GM12892 (cell line): Measurements from ENCODE around the gene SIRT7.
"Not testable (repeated sequence)": the region's sequence is repeated elsewhere in the genome, so short reads cannot be mapped to it uniquely, and the experiment has no call there.

Source experiments
- DNase-seq: peaks from one replicate; pipeline ENCODE4 v3.0.0; 2011; ENCODE audit not compliant: insufficient read length
- FAIRE-seq: peaks from 2 replicates; lab custom pipeline; 2011; peaks lifted over from hg19 to GRCh38; lab: Jason Lieb, UNC
- POLR2A ChIP-seq: IDR thresholded peaks from 2 replicates; pipeline ENCODE4 v1.6.1; 2011; ENCODE audit warnings: low read depth, low read length, control low read depth
- POLR2AphosphoS5 ChIP-seq: IDR thresholded peaks from 2 replicates; pipeline ENCODE4 v1.6.1; 2011; ENCODE audit warnings: low read depth, low read length, control low read depth
- TAF1 ChIP-seq: IDR thresholded peaks from 2 replicates; pipeline ENCODE4 v1.6.1; 2011; ENCODE audit warnings: low read depth, mild to moderate bottlenecking, control low read depth, low read length, borderline replicate concordance

Gene SIRT7

DNA sequence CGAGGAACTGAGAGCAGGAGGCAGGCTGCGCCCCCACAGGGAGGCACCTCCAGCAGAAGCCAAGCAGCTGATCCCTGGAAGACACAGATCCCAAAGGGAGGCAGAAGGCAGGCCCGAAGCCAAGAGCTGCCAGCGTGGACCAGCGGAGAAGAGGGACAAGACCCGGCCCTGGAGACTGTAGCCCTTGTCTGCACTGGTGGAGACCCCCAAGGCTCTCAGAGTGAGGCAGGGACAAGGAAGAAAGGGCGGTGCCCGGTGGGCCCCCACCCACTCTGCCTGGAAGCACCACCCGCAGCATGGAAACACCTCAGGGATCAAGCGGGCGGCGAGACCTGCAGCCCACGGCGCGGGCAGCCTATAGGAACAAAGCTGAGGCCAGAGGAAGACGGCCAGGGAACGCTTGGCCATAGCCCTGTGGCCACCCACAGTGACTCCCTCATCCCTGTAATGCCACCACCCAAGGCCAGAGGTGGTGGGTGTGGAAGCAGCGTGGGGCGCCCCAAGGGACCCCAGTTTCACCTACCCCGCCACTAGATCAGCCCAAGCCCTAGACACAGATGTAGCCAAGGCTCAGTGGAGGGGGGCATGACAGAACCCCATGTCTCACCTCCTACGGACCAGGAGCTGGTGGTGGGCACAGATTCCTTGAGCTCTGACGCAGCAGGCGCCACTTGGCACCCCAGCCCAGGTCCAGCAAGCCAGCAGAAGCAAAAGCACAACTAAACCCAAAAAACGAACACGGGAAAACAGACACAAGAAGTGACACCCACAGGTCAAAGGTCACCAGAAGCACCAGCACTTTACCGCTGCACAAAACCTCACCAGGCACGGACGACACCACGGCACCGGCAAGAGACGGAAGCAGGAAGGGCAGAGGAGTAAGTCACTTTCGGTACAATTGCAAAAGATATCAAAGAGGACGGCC lies 2.9 kb upstream of the SIRT7 start:
- TF ChIP-seq POLR2AphosphoS5 (no peak), TAF1 (no peak), POLR2A (no peak)
- DNase-seq = no peak
- FAIRE-seq = no peak

DNA sequence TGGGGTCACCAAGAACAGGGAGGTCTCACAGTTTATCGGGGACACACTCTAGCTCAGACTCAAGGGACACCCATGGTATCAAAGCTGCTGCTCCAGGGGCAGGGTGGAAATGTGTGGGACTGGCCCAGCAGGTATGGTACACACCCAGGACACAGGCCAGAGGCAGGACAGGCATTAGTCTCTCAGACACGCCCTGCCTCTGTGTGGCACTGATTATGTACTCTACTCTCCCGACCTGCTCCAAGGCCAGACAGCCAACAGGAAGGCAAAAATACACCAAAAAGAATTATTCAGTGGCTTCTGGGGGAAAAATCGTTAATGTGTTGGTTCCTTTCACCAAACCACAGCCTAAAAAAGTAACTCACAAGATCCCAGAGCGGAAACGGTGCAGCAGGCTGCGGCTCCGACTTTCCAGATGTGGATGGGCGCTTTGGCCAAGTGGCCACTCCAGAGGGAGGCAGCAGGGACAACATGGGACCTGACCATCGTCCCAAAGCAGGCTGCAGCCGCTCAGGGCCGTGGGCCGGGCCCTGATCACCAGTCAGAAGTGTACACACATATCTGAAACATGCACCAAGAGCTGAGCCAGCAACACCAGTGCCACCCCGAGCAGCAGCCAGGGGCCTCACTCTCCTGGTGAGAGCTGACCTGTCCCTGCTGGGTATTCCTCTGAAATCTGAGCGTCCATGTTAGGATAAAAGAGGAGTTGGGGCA lies 1.0 kb upstream of the SIRT7 start:
- FAIRE-seq (peak; percentile 73), DNase-seq (no peak)
- TF ChIP-seq POLR2A (no peak), POLR2AphosphoS5 (no peak), TAF1 (no peak)

DNA sequence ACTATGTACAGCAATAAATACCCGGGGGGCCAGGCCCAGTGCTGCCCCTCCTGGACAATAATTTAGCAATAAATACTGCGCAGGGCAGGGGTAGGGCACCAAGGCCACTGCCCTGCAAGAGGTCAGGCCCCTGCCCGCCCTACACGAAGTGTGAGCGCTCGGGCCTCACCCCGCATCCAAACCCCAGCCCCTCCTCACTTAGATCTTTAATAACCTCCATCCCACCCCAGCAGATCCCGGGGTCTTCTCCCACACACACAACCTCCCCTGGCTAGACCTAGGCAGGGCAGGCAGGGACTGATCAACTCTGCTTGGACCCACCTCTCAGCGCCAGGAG lies 325 bp upstream of the SIRT7 start:
- DNase-seq = not testable (repeated sequence)
- FAIRE-seq = peak; percentile 54

DNA sequence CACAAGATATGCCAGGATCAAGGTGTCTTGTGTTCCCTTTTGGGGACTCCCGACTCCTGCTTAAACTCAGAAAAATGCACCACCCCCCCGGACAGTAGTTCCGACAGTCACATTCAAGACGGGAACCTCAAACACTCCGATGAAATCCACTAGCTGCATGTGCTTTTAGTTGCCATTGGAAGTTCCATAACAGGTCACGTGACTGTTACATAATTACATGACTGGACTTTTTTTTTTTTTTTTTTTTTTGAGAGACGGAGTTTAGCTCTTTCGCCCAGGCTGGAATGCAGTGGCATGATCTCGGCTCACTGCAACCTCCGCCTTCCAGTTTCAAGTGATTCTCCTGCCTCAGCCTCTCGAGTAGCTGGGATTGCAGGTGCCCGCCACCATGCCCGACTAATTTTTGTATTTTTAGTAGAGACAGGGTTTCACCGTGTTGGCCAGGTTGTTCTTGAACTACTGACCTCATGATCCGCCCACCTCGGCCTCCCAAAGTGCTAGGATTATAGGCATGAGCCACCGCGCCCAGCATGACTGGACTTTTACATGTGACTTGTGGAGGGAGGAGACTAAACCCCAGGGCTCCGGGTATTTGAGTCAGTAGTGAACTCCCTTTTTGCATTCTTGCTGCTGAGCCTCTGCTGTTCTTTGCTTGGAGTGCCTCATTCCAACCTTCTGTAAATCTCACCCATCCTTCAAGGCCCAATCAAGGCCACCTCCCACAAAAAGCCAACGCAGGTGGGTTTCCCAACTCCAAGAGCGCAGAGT lies 1.6 kb downstream of the SIRT7 start:
- DNase-seq (no peak), FAIRE-seq (no peak)
- TF ChIP-seq TAF1 (no peak), POLR2A (no peak), POLR2AphosphoS5 (no peak)

DNA sequence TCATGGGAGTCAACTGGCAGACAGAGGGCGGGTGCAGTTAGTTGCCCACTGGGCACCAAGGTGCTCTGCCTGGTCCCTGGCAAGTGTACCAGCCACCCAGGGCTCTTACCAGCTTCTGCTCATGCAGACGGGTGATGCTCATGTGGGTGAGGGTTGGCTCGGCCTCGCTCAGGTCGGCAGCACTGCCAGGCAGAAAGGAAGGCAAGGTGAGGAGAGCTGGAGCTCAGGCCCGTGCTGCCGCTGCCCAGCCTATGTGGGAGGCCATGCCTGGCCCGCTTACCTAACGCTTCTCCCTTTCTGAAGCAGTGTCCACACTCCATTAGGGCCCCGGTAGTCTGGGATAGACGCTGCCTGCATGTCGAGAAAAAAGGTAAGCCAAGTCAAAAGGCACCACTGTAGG lies 2.6 kb downstream of the SIRT7 start:
- DNase-seq = no peak
- FAIRE-seq = no peak
- no peak for TF ChIP-seq POLR2A
- TF ChIP-seq POLR2AphosphoS5 = no peak
- TF ChIP-seq TAF1 = no peak

DNA sequence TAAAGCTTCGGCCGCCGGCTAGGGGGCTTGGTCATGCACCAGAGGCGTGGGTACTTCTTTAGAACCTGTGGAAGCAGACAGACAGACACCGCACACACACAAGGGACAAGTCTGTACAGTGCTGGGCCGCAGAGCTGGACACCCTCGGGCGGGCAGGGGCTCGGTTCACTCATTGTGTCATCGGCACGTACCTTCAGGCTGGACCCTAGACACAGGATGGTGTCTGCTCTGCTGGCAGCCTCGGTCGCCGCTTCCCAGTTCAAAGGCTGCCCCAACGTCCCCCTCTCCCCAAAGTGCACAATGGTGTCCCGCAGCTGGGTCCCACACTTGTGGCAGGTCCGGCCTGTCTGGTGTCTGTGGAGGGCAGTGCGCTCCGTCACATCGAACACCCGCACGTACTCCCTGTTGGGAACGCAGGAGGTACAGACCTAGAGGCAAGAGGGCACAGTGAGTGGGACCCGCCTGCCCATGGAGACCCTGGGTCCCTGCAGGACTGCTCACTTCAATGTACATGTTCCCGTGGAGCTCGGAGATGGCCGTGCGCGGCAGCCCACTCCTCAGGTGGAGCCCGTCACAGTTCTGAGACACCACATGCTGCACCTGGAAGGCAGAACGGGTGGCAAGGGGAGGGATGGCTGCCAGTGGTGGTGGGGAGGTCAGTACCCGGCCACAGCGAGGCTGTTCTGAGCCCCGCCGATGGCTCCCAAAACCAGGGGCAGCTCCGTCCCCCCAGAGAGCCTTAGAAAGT lies 3.7 kb downstream of the SIRT7 start:
- FAIRE-seq (no peak), DNase-seq (no peak)
- TF ChIP-seq TAF1 = no peak
- no peak for TF ChIP-seq POLR2AphosphoS5
- no peak for TF ChIP-seq POLR2A

DNA sequence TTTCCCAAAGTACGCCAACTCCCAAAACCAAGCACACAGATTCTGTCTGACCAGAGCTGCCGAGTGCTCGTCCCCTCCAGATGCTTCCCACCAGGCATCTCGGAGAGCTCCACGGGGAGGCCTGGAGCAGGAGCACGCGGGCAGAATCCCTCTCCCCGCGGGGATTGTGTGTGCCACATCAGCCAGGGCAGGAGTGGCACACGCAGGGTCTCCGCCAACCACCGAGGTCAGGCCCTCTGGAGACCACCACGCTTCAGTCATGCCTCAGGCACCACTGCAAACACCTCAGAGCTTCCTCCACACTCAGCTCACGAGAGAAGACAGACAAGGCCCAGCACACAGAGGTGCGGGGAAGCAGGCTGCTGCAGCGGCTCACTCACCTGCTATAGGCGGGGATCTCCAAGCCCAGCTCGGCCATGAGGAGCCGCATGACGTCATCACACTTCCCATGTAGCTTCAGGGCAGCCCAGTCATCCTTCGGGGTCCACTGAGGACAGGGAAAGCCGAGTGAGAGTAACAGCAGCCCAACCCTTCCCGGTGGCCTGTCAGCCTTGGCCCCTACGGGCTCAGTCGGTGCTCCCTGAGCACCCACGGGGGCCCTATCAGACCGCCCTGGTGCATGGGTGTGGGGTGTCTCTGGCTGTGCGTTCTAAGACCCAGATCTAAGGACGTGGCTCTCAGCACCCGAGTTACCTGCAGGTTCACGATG lies 4.4 kb downstream of the SIRT7 start:
- FAIRE-seq (no peak), DNase-seq (no peak)
- TF ChIP-seq POLR2AphosphoS5 = no peak
- no peak for TF ChIP-seq TAF1
- TF ChIP-seq POLR2A = no peak

DNA sequence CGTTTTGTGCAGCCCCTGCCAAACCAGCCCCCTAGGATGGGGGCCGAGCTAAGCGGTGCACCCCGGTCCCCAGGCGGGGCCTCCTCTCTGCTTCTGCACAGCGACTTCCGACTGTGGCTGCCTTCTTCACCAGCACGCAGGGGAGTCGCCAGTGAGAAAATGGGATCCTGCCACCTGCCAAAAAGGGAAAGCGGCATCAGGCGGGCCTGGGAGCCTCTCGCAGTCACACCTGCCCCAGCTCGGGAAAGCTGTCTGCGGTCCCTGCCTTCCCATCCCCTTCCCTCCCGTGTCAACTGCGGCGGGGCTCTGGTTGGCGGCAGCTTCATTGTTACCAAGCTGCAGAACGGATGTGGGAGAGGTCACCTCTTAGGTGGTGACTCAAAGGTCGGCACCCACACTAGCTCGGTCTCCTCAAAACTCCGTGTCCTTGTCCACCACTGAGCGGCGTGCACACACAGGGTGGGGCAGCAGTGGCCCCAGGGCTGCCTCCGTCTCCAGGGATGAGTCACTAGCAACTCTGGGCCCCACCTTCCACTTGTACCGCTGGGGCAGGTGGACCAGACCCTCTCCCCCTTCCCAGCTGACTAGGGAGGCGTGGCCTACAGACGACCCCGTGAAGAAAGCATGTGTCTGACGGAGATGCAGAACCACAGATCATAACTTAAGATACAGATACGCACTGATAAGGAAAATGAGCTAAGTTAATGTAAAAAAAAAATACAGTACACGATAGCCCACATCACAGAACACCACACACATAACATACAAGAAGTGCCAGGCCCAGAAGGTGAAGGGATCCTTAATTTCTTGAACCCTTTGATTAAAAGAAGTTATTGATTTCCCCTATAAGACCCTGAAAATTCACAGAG lies 5.3 kb downstream of the SIRT7 start:
- FAIRE-seq = no peak
- no peak for DNase-seq
- TF ChIP-seq TAF1 (no peak), POLR2A (no peak), POLR2AphosphoS5 (no peak)

DNA sequence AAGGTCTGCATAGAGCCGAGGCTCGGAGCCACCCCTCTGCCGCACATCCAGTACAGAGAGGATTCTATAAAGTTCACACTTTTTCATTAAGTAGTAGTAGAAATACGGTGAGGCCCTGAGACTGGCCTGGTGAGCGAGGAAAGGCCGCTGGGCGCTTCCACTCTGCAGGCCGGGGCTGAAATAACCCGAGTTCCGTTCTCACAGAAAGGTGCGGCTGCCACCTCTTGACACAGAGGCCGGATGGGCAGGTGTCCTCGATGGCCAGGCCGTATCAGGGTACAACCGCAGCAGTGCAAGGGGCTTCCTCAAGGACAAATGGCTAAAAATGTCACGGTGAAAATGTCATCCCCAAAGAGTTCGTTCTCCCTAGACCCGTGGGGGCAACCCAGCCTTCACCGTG lies 6.0 kb downstream of the SIRT7 start:
- TF ChIP-seq POLR2A = no peak
- TF ChIP-seq TAF1 = no peak
- no peak for TF ChIP-seq POLR2AphosphoS5
- FAIRE-seq (no peak), DNase-seq (no peak)

DNA sequence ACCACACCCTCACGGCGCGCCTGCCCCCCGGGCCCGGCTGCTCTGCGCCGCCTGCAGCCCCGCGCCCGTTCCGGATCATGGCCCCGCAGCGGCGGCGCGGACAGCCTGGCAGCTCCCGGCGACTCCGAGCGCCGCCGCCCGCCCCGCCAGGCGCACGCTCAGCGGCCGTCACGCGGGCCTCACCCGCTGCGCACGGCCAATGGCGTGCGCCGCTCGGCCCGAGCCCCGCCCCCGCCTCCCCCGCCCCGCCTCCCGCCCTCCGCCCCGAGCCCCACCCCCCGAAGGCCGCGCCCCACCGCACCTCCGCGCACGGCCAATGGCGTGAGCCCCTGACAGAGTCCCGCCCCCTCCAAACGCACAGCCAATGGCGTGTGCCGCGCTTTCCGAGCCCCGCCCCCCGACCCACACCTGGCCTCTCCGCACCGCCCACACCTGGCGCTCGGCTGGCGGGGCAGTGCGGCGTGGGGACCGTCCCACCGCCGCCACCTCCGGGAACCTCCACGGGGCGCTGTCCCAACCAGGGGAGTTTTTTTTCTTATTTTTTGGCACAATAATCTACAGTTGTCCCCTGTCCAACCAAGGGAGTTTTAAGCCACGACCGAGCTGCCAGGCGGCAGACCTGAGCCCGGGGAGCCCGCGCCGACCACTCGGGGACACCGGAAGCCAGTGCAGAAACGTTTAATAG lies 6.6 kb downstream of the SIRT7 start, which contains the start of gene PCYT2:
PCYT2 (minus strand) TSS at position 123 of the 685 bp plus-strand sequence; CDS start at position 79, 44 bp downstream.
- DNase-seq = peak; percentile 100
- FAIRE-seq = peak; percentile 92
- TF ChIP-seq POLR2A (peak; percentile 42; the same call in 1 of the 2 replicates), POLR2AphosphoS5 (no peak)
